Tibial nerve (tissue), 4 donors: ENCODE results near the gene ERBB4.

Experiments used
- CTCF ChIP-seq, 5 experiments: fragments of 200-600 bp in 3 of 5; fragments of 450-650 bp in 2 of 5; sonication (generic) in 3 of 5; IDR thresholded peaks; one replicate each; pipeline ENCODE4 v1.5.1; 2016 to 2019; ENCODE audit warnings: antibody characterized with exemption in 5 of 5, mild to moderate bottlenecking in 3 of 5, moderate library complexity in 2 of 5
- EP300 ChIP-seq, 2 donors: sonication (generic); formaldehyde crosslinking; IDR thresholded peaks; one replicate each; pipeline ENCODE4 v1.6.1; 2017; ENCODE audit warnings: antibody characterized with exemption in 2 of 2, mild to moderate bottlenecking in 1 of 2

- TF ChIP-seq EP300 (IDR thresholded peaks at IDR 0.05) = no peak
- TF ChIP-seq CTCF (IDR thresholded peaks at IDR 0.05) = no peak
These were observed 8.2 kb downstream of the ERBB4 start for GRCh38 chr2:212530373-212530772.
